ENCODE measurements around the gene KIF26B.
"Not testable (repeated sequence)": the region's sequence is repeated elsewhere in the genome, so short reads cannot be mapped to it uniquely, and the experiment has no call there.

Gene KIF26B

DNA sequence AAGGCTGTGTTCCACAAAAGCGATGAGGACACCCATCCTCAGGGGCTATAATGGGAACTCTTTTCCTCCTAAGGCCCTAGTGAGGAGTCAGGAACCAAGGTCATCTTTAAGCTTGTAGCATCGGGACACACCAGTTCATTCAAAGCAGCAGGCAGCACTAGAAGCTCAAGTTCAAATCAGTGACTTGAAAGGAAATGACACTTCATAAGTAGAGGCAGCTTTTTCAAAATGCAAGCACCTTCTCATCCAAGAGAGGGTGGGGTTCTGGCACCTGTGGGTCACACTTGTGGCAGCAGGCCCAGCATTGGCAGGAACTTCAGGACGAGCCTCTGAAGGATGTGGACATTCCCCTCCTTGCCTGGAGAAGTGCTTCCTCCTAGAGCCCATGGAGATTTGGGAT, 496.3 kb downstream of the KIF26B start:
- DNase-seq (ENCODE audit: low spot score): no peak

DNA sequence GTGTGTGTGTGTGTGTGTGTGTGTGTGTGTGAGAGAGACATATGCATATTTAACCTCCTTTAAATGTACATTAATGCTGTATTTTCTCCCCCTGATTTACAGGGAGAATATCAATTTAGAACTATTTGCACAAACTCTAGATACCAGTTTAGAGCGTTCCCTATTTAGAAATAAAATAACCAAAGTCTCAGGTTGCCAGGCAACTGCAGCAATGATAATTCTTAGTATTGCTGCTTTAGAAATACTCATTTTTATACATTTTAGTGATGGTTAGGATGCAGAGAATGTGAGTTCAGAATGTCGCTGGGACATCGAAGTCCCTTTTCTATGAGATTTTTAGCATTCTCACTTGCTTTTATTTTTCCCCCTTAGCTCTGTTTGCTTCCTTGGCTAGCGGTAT, 497.3 kb downstream of the KIF26B start:
- DNase-seq (ENCODE audit: low spot score): no peak

DNA sequence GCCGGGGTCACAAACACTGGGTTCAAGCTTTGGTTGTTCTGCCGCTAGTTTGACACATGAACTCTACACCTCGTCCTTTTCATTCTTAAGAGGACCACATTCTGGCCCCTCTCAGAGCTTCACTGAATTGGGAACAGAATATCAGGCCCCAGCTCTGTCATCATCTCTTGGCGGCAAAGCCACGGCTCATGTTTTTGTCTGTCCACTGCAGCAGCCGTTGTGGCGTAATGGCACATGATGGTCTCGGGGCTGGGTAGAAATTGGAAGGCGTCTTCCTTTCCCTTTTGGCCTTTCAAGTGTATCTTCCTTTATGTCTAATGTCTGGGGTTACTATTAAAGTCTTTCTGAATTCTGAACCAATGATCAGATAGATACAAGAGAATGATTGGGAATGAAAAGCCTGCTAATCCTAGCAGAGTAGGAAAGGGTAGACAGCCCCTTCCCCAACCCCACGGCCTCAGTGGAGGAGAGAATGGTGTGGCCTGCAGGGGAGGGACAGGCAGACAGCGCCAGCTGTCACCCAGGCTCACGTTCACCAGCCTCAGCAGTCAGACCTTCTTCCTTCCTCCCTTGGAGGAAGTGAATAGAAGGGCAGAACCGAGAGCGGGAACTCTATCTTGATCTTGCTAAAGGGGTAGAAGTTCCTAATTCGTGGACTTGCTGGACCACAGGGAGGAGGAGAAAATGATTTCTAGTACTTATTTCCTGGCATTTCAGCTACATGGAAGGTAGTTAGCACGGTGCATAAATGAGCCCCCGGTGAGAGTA, 498.1 kb downstream of the KIF26B start:
- DNase-seq (ENCODE audit: low spot score): no peak

DNA sequence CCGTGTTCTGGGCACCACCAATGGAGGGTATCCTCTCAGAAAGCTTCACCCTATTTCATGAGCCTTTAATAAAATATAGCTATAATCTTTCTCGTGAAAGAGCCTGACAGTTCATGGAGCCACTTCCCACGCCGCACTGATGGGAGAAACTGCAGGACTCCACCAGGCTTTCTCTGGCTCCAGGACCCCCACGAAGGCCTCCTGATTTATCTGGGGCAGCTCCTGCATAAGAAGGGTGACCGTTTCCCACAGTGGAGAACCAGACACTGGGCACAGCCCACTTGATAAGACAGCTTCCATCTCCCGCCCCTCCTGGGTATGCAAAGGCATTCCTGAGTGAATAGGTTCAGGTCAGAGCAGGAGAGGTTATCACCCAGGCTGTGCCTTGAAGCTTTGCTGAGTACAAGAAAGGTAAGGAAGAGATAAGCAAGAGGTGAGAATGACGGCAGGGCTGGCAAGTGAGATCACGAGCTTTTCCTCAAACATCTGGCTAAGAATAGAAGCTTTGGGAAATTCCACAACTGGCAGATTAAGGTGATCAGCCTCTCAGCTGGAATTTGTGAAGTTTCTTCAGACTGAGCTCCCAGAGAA, 499.8 kb downstream of the KIF26B start:
- DNase-seq (ENCODE audit: low spot score): no peak

DNA sequence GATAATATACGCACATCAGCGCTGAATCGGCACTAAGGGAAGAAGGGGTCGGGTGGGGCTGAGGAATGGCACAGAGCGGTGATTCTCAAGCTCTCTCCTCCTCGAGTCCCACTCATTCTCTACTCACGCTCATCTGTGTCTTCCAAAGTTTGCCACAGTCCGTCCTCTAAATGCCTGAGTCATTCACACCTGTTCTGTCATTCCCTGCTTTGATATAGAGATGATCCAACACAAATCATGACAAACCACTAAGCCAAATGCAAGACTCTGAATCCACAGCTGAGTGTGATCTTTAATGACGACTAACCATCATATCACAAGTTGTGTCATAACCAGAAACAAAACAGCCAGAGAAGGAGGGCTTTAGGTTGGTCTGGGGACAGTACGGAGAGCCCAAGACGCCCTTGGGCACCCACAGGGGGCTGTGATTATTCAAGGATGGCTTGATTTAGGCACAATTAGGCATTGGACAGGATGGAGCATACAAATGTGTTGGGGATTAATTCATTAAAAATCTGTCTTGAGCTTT, 501.5 kb downstream of the KIF26B start:
- DNase-seq (ENCODE audit: low spot score): no peak

DNA sequence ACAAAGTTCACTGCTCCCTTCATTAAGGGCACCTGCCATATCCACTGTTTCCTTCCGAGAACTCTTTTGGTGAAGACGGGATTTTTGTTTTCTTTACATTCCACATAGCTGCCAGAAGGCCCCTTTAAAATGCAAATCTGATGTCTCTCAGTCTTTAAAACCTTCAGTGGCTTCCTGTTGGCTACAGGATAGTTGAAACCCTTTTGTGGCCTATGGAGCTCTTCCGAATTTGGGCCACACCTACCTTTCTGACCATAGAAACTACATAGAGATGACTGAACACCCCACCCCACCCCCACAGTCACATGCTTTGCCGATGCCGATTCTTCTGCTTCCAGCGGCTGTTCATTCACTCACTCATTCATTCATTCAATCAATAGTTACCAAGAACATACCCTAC, 502.6 kb downstream of the KIF26B start:
- peak; percentile 53 for DNase-seq (ENCODE audit: low spot score)

DNA sequence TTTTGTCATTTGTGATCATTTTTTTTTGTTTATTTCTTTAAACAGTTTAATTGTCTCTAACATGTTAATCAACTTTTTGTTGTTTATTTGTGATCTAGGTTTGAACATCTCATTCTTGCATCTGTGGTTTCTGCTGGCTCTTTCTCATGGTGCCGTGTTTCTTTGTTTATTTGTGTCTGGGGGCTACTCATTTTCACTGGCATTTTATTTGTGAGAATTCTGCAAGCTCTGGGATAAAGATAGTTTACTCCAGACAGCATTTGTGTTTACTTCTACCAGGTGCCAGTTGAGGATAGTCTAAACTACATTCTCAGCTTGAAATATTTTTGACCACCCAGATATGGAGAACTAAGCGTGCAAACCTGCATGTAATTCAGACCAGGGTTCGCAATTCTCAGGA, 508.6 kb downstream of the KIF26B start:
- no peak for DNase-seq (ENCODE audit: low spot score)

DNA sequence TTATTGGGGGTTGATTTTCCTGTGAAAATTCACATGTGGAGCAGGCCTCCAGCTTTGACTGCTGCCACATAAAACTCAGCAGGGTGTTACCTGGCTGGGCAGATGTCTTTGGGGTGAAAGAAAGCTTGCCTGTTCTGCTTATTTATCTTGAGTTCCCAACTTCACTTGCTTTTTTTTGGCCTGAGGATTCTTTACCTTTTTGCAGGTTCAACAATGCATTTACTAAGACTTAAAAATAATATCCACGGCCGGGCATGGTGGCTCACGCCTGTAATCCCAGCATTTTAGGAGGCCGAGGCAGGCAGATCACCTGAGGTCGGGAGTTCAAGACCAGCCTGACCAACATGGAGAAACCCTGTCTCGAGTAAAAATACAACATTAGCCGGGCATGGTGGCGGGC, 509.1 kb downstream of the KIF26B start:
- DNase-seq (ENCODE audit: low spot score): no peak

DNA sequence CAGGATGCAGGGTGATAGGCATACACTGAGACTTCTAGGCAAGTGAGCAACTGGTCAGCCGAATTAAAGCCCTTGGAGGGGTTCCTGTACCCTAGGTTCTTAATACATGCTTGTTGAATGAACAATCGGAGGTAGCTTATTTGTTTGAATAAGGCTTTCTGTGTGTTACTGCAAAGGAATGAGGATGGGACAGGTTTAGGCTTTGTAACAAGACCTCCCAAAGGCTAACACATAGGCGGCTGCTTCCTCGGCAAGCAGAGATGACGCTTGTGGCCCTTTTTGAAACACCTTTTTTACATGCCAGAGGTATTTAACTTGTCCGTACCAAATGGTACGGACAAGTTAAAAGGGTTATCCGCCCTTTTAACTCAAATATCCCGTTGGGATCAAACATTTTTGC, 511.6 kb downstream of the KIF26B start:
- no peak for DNase-seq (ENCODE audit: low spot score)

DNA sequence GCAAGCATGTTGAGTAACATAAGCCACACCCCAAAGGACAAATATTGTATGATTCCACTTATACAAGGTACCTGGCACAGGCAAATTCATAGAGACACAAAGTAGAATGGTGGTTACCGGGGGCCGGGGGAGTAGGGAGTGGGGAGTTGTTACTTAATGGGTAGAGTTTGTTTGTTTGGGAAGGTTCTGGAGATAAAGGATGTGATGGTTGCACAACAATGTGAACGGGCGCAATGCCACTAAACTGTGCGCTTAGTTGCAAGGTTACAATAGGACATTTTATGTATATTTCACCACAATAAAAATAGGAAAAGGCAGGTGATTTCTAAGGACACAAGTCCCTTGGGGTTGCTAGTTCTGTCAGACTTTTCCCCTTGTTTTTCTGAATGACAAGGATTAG, 516.6 kb downstream of the KIF26B start:
- no peak for DNase-seq (ENCODE audit: low spot score)

DNA sequence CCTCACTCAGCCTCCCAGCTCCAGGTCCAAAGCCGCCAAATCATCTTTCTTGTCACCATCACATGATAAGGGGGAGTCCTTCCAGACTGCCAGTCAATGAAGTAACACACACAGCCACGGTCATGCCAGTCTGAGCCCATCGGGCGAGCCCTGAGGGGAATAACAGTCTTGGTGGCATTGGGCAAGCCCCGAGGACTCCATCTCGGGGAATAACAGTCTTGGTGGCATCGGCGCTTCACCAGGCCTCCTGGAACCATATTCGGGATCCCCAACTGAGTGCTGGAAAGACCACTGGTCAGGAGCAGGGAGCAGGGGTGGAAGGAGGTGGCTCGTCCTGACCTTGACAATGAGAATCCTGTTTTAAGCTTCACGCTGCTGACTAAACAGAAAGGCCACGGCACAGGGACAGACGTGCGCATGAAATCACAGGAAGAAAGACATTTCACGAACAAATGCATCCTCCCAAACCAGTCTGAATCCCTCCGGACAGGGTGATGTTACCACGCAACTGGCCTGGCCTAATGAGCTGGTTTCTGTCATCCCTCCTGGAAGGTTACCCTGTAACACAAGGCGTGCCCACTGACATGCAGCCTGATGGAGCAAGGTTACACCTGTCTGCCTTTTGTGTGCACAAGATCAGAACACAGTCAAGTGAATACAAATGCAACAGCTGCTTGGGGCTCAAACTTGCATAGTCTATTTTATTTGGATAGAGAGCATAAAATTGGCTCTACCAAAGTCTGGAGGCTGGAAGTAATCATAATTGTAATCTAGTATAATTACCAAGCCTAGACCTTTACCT, 517.4 kb downstream of the KIF26B start:
- no peak for DNase-seq (ENCODE audit: low spot score)

DNA sequence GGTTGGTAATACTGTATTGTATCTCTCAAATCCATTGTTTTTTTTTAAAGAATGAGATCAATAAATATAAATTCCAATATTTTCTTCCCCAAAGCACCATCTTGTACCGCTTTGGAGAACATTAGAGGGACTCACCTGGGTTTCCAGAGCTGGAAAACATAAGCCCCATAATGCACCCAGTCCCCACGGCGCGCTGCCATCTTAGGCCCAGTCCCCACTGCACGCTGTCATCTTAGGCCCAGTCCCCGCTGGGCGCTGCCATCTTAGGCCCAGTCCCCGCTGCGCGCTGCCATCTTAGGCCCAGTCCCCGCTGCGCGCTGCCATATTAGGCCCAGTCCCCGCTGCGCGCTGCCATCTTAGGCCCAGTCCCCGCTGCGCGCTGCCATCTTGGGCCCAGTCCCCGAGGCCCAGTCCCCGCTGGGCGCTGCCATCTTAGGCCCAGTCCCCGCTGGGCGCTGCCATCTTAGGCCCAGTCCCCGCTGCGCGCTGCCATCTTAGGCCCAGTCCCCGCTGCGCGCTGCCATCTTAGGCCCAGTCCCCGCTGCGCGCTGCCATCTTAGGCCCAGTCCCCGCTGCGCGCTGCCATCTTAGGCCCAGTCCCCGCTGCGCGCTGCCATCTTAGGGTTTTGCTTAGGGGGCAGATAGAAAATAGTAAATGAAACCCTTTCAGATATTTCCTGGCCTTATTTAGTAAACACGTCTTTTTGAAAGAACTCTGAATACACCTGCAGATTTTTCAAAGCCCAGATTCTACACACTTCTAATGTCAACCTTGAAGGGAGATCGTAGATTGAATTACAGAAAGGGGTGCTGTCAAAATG, 518.3 kb downstream of the KIF26B start:
- DNase-seq (ENCODE audit: low spot score): not testable (repeated sequence)

DNA sequence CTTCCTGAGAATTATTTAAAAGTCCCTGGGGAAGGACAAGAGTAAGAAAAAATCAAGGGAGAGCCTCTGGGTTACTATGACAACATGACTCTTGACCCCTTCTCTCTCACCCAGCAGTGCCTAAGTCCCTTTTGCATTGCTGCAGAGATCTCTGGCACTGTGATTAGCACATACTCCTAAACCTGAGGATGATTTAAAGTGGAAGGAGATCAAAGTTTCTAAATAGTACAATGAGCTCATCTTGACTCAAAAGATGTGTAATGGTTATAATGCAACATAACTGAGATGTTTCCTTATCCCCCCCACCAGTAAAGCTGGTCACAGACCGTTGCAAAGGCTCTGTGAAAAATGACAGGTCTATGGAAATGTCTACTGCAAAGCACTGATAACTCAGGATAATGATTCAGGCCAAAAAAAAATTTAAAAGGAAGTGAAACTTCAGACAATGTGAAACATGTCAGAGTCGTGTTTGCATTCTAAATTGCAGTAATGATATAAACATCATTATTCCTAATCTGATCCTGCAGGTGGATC, 519.2 kb downstream of the KIF26B start:
- no peak for DNase-seq (ENCODE audit: low spot score)

DNA sequence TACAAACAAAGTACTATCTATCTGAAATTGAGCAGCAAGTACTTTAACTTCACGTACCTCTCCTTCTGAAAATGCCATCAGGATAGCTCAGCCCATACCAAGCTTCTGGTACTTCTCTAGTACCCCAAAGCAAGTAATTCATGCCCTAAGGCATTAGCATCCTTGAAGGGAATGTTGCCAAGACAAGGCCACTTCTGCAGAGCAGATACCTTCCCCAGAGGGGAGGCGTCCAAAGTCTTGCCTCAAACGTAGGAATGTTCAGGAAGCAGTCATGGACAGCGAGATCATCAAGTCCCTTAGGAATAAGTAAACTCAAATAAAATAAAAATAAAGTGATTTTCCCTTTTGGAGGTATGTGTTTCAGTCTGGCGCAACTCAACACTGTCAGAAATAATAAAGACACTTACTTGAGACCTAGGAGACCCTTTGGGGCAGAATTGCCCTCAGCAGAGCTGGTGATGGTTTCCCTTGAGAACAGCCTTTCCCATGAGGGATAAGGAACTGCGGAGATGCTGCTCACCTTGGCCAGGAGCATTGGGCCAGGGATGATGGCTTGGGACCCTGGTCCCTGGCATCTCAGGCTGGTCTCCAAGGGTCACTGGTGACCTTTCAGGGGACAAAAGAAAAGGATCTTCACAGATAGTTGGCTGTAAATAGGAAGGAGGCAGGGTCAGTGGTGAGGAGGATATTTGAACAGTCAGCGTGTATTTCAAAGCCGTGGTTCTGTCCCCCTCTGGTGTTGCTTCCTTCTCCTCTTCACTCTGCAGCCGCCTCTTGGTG, 522.9 kb downstream of the KIF26B start:
- DNase-seq (ENCODE audit: low spot score): no peak

DNA sequence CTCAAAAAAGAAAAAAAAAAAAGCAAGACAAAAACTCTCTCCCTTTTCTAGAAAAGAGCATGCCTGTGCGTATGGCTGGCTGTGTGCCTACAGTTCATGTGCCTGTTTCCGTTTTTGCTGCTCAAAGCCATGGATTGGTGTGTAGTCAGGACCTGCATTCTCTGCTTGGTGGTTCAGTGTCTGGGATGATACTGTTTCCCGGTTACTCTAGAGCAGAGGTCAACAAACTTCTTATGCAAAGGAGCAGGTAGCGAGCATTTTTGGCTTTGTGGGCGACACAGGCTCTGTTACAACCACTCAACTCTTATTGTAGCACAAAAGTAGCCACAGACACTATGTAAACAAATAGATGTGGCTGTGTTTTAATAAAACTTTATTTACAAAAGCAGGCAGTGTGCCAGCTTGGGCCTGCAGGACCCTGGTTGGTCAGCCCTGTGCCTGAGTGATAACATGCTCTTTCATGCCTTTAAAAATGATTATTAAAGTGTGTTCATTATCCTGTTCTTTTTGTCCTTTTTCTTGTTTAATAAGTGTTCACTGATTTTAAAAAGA, 524.2 kb downstream of the KIF26B start:
- DNase-seq (ENCODE audit: low spot score): no peak

DNA sequence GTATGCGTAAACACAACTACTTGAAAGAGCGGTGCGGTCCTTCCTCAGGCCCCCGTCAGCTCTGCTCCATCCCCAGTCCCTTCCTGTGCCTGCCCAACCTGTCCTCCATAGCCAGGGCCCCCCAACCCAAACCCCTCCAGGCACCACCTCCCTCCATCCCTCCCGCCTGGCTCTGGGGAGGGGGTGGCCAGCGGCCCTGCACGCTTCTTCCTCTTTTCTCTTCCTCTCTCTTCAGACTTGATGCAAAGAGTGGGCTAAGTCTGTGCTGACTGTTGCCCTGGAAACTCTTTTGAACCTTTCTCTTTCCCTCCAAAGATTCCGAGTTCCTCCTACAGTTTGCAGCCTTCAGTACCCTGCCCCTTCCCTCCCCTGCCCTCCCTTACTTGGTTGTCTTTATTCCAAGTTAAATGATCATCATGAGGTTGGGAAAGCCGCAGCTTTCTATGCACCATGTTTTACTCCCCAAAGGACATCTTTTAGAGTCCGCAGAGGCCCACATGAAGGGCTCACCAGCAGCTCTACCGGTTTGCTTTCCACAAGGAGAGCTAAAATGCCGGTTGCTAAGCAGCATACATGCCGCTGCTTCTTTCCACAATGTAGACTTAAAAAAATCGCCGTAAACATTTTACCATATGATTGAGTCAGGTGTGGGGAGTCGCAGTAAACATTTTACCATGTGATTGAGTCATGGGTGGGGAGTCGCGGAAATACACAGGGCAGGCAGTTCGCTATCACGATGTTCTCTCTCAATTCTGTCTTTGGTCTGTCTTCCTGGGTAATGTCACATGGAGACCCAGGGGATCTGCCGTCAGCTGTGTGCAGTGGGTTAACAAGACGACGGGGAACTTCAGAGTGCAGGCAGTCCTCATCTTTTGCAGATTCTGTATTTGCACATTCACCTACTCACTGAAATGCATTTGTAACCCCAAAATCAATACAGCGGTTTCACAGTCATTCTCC, 525.3 kb downstream of the KIF26B start:
- no peak for DNase-seq (ENCODE audit: low spot score)

DNA sequence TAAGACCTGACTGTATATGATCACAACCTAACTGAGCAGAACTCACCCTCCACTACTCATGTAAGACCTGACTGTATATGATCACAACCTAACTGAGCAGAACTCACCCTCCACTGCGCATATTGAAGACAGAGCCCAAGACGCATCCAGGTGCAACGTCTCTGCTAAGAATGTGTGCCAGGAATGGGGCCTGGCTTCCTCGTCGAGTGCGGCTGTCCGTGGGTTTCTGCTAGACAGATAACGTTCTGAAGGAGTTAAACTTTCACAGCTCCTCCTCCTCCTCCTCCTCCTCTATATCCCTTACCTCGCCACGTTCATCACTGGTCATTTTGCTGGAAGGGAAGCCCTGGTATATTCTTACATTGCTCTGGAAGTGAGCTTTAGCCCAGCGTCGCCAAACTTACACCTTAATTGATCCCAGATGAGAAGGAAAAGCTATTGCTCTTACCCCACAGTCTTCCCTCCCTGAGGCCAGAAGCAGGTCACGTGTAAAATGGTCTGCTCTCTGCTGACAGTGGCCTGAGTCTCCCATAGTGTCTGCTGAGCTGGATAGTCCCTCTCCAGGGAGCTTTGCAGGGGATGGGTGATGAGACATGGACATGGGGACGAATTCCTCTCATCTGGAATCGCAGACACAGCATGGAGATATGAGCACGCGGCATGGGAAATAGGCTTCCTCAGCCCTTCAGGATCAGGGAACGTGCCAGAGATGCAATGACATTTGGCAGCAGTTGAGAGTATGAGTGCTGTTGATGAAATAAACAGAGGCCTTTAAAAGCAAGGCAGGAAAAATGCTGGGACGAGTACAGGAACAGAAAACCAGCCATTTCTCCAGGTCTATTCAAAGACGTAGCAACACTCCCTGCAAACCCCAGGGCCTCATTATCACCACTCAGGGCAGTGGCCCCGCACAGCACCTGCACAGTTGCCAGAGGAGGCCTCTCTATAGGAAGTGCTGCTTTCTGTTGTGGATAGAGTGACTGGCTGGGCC, 528.1 kb downstream of the KIF26B start:
- no peak for DNase-seq (ENCODE audit: low spot score)

DNA sequence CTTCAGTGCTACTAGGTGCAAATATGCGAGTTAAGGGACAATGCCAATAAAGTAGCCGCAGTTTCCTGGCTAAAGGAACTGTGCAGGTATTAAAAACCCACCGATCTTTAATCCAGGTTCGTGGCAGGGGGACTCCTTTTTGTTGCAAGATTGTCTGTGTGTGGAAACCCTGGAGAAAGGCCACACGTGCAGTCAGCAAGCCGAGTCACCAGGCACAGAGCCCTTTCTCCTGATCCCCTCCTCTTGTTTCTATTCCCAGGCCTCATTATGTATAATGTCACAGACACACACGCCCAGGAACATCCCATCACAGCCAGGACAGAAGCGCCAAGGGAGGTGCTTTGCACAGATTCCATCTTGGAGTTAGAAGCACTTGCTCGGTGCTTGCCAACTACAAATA, 528.9 kb downstream of the KIF26B start:
- DNase-seq (ENCODE audit: low spot score): no peak

Data from iPS-NIHi11 (cell line).